B cell (primary cell): ENCODE results near the gene HOXD4. TPM values are rescaled to one million over a fixed set of nuclear protein-coding genes. Genes with fewer than 3 reads are reported as not detected.

Experiments
- ATAC-seq: fragments of 200-7000 bp; cut with Tn5 transposase; one replicate; pipeline ENCODE4 v1.10.0; 2021; ENCODE audit warnings: low read depth, mild to moderate bottlenecking, moderate number of reproducible peaks, moderate library complexity
- CTCF ChIA-PET: fragments of 350-600 bp; sonication (Branson Sonifier 250); formaldehyde crosslinking; loops from one replicate; lab custom pipeline; 2021; ENCODE audit warnings: antibody characterized with exemption, inconsistent platforms; lab: Charles Lee
- POLR2A ChIA-PET: fragments of 350-600 bp; sonication (Branson Sonifier 250); formaldehyde crosslinking; loops from one replicate; lab custom pipeline; 2021; ENCODE audit warnings: antibody characterized with exemption; lab: Charles Lee
- DNase-seq: peaks from one replicate; pipeline ENCODE4 v3.0.0; 2013
- H2AFZ ChIP-seq: 2 replicates; pipeline ENCODE4 v1.6.1; 2012; ENCODE audit warnings: mild to moderate bottlenecking, low read depth, low read length; ENCODE audit not compliant: insufficient read depth, poor library complexity, severe bottlenecking
- H3K27ac ChIP-seq, 2 donors: 1 replicate in 1 of 2; 2 replicates in 1 of 2; pipeline ENCODE4 v1.5.1; 2012 to 2013; ENCODE audit warnings: low read length in 2 of 2, mild to moderate bottlenecking in 2 of 2, moderate library complexity in 1 of 2
- H3K27me3 ChIP-seq, 4 experiments: fragments of 200-600 bp in 1 of 4; sonication (generic) in 1 of 4; replicated peaks in 1 of 4; 1 replicate in 2 of 4; 2 replicates in 2 of 4; pipeline versions ENCODE4 v1.6.1 to v1.7.0; 2013 to 2016; ENCODE audit warnings: low read length in 3 of 4, mild to moderate bottlenecking in 2 of 4, mixed read lengths in 1 of 4, moderate library complexity in 1 of 4; ENCODE audit not compliant: insufficient read depth in 4 of 4, control insufficient read depth in 3 of 4; ENCODE audit errors: control extremely low read depth in 1 of 4
- H3K36me3 ChIP-seq, 2 experiments: replicated peaks in 1 of 2; 1 replicate in 1 of 2; 2 replicates in 1 of 2; pipeline versions ENCODE4 v1.6.1 to v1.7.1; 2013; ENCODE audit warnings: low read length in 1 of 2; ENCODE audit not compliant: insufficient read depth in 2 of 2, control insufficient read depth in 1 of 2; ENCODE audit errors: control extremely low read depth in 1 of 2, extremely low read depth in 1 of 2
- H3K4me1 ChIP-seq, 2 donors: fragments of 200-600 bp in 1 of 2; sonication (generic) in 1 of 2; 1 replicate in 1 of 2; 2 replicates in 1 of 2; pipeline versions ENCODE4 v1.5.1 to v1.6.1; 2013 to 2017; ENCODE audit warnings: low read length in 2 of 2; ENCODE audit not compliant: control insufficient read depth in 2 of 2, insufficient read depth in 2 of 2
- H3K4me2 ChIP-seq: replicated peaks from 2 replicates; pipeline ENCODE3; 2012; ENCODE audit warnings: mild to moderate bottlenecking, low read depth, low read length; ENCODE audit not compliant: poor library complexity, severe bottlenecking
- H3K4me3 ChIP-seq, 5 experiments: fragments of 200-600 bp in 1 of 5; sonication (generic) in 1 of 5; 1 replicate in 3 of 5; 2 replicates in 2 of 5; pipeline versions ENCODE4 v1.5.1 to v1.7.0; 2011 to 2016; ENCODE audit warnings: low read length in 4 of 5, mild to moderate bottlenecking in 4 of 5, low read depth in 2 of 5, control low read depth in 1 of 5, moderate library complexity in 1 of 5; ENCODE audit not compliant: insufficient read depth in 1 of 5; ENCODE audit errors: control extremely low read depth in 1 of 5, extremely low read depth in 1 of 5
- H3K79me2 ChIP-seq: fragments of 200-600 bp; sonication (generic); one replicate; pipeline ENCODE4 v1.6.0; 2016; ENCODE audit warnings: low read length; ENCODE audit not compliant: control insufficient read depth, insufficient read depth
- H3K9ac ChIP-seq: fragments of 200-600 bp; sonication (generic); 2 replicates; pipeline ENCODE4 v1.6.1; 2017; ENCODE audit warnings: mild to moderate bottlenecking, low read length, moderate library complexity
- H3K9me3 ChIP-seq, 3 donors: one replicate each; pipeline versions ENCODE4 v1.6.1 to v1.7.1; 2013; ENCODE audit warnings: low read length in 2 of 3; ENCODE audit not compliant: control insufficient read depth in 2 of 3, insufficient read depth in 1 of 3; ENCODE audit errors: control extremely low read depth in 1 of 3
- H4K20me1 ChIP-seq: 2 replicates; pipeline ENCODE4 v1.6.0; 2012; ENCODE audit warnings: mild to moderate bottlenecking, low read length; ENCODE audit not compliant: insufficient read depth, control insufficient read depth, poor library complexity, severe bottlenecking
- H3K27ac Mint-ChIP-seq: one replicate; pipeline ENCODE4 v1.8.0; 2021; ENCODE audit warnings: mixed read lengths
- H3K27me3 Mint-ChIP-seq: one replicate; pipeline ENCODE4 v1.8.0; 2021; ENCODE audit warnings: mixed read lengths
- H3K4me1 Mint-ChIP-seq: one replicate; pipeline ENCODE4 v1.8.0; 2021; ENCODE audit warnings: mixed read lengths
- H3K4me3 Mint-ChIP-seq: one replicate; pipeline ENCODE4 v1.8.0; 2021; ENCODE audit warnings: mixed read lengths
- H3K9me3 Mint-ChIP-seq: one replicate; pipeline ENCODE4 v1.8.0; 2022; ENCODE audit warnings: mixed read lengths; ENCODE audit not compliant: insufficient read depth
- EZH2 ChIP-seq: IDR thresholded peaks from 2 replicates; pipeline ENCODE4 v1.6.1; 2012; ENCODE audit warnings: borderline replicate concordance, low read depth, mild to moderate bottlenecking, moderate library complexity, low read length; ENCODE audit not compliant: insufficient read depth, poor library complexity, severe bottlenecking
- WGBS: methylation state at CpG from one replicate; pipeline ENCODE4 v1.1.5; 2013; ENCODE audit warnings: missing lambda C conversion rate; ENCODE audit not compliant: insufficient coverage; 5-methylcytosine and 5-hydroxymethylcytosine counted together
- intact Hi-C: fragments of 100-400 bp; cut with micrococcal nuclease; formaldehyde crosslinking; loops from one replicate; pipeline ENCODE4 v1.10.0; 2022
- polyA plus RNA-seq: library from polyadenylated mRNA; depleted of rRNA; stranded (reverse); fragments of >200 nt; gene quantifications from 2 replicates; pipeline ENCODE4 v1.2.3, GENCODE V29; 2012
- total RNA-seq, 2 donors: library from RNA; stranded (reverse); fragments of 120-200 nt in 1 of 2; gene quantifications; 1 replicate in 1 of 2; 2 replicates in 1 of 2; pipeline versions ENCODE4 v1.2.3 to v1.2.4, GENCODE V29; 2013 to 2022
- TF ChIP-seq, protein P1 (sequence below): fragments of 200-600 bp; IDR thresholded peaks from one replicate; pipeline ENCODE4 v1.8.0; 2022; ENCODE audit warnings: antibody characterized with exemption, mild to moderate bottlenecking

HOXD4 gene
- total and polyA plus RNA-seq, 2 donors (not counting 1 experiment from before 2014, with no cell fraction given) = not detected

DNA sequence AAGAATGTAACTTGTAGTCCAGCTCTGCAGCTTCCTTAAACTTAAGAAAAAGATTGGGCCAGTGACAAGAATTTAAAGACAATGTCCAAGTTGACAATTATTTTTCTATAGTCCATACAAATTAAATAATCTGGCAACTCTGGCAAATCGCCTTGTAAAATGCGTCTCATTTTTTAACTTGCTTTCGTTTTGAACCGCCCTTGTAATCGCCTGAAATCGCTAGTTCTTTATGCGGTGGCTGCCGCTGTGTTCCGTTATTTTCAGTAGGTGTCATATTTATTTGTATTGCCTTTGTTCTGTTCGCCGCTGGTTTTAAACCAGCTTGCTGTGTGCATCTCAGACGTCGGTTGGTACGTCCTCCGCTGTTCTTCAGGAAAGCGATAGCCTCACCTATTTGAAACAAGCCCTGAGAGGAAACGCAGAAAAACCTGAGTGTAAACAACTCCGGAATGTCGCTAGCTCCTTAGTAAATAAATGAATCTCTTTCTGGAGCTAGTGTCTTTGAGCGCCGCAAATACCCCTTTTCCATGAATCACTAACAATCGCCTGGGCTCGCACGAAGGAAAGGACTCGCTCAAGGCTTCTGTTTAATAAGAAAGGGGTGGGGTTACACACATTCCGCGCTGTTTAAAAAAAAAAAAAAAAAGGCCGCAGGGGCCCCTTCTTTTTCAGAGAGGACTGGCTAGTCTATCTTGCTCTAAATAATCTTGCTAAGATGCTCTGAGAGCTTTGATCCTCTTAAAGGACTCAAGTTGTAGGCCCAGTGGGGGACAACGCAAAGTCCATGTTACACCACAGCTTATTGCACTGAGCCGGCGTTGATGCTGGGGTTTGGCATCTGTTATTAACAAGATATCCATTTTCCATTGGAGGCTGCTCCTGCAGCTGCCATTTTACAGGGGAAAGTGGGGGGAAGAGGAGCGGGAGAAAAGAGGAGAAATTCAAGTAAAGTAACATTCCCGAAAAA lies 18.9 kb upstream of the HOXD4 start:
- WGBS = 9% methylated on average over 18 of the region's 33 CpGs
- H3K4me3 ChIP-seq = peak overlapping the region in 4 of 5 experiments; percentile 2 to 54 (median 18)
- H3K4me2 ChIP-seq = peak overlapping the region; percentile 57
- no peaks in the 10 kb centered on the region for H3K79me2 ChIP-seq
- H4K20me1 ChIP-seq = no peaks in the 10 kb centered on the region
- no peak overlapping the region for H3K27ac Mint-ChIP-seq
- DNase-seq (peak; percentile 51), ATAC-seq (no peak)
- H3K4me1 ChIP-seq = peaks cover 33 to 52% of the 10 kb centered on the region in 2 donors
- peak overlapping the region; percentile 9 for H2AFZ ChIP-seq
- H3K9ac ChIP-seq = peak overlapping the region; percentile 35
- peaks cover 74% of the 10 kb centered on the region for H3K27me3 Mint-ChIP-seq
- TF ChIP-seq, protein P1, sequence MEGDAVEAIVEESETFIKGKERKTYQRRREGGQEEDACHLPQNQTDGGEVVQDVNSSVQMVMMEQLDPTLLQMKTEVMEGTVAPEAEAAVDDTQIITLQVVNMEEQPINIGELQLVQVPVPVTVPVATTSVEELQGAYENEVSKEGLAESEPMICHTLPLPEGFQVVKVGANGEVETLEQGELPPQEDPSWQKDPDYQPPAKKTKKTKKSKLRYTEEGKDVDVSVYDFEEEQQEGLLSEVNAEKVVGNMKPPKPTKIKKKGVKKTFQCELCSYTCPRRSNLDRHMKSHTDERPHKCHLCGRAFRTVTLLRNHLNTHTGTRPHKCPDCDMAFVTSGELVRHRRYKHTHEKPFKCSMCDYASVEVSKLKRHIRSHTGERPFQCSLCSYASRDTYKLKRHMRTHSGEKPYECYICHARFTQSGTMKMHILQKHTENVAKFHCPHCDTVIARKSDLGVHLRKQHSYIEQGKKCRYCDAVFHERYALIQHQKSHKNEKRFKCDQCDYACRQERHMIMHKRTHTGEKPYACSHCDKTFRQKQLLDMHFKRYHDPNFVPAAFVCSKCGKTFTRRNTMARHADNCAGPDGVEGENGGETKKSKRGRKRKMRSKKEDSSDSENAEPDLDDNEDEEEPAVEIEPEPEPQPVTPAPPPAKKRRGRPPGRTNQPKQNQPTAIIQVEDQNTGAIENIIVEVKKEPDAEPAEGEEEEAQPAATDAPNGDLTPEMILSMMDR = no peak
- peak; percentile 67 for TF ChIP-seq EZH2
- H3K9me3 ChIP-seq = peaks cover 0 to 25% (median 0%) of the 10 kb centered on the region in 3 donors
- H3K36me3 ChIP-seq = no peaks in the 10 kb centered on the region
- ChIA-PET CTCF (interaction anchor here (0.7 to 3.3 kb wide), 9 partner anchors 8 to 519 kb away, joined by 3 to 15 read pairs (median 6); partner anchors contain the start of gene HOXD12), POLR2A (no interaction called here)
- H3K9me3 Mint-ChIP-seq = no peaks in the 10 kb centered on the region
- intact Hi-C loops = loop anchor here (5.0 kb wide), 1 partner anchor 55 kb away; no protein-coding TSS in a partner anchor
- no peak overlapping the region for H3K27ac ChIP-seq
- peaks cover 0 to 86% (median 76%) of the 10 kb centered on the region in 4 experiments for H3K27me3 ChIP-seq
- H3K4me1 Mint-ChIP-seq = peaks cover 36% of the 10 kb centered on the region
- H3K4me3 Mint-ChIP-seq = peak overlapping the region; percentile 84

DNA sequence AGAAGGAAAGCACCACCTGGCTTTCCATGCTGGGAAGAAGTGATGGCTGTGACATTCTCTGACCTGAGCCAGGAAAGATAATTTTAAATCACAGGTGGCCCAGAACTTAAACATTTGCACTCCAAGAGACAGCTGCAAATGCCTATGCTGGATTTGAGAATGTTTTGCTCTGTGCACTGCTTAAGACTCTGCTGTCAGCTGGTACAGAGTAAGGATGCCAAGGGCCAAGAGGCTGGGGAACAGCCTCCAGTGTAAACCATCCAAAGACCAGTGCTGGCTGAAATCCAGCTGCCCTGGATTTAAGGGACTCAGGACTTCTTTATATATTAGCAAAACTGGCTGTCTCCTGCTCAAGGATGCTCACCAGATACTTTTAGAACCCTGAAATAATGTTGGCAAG lies 18.0 kb upstream of the HOXD4 start:
- no peak overlapping the region for H3K4me2 ChIP-seq
- H3K36me3 ChIP-seq = no peaks in the 10 kb centered on the region
- ATAC-seq (no peak), DNase-seq (no peak)
- H2AFZ ChIP-seq = no peak overlapping the region
- no peak overlapping the region for H3K27ac ChIP-seq
- intact Hi-C loops = loop anchor here (5.0 kb wide), 1 partner anchor 56 kb away; no protein-coding TSS in a partner anchor
- no peaks in the 10 kb centered on the region for H3K9me3 Mint-ChIP-seq
- peaks cover 30 to 51% of the 10 kb centered on the region in 2 donors for H3K4me1 ChIP-seq
- ChIA-PET POLR2A (no interaction called here), CTCF (interaction anchor here (0.7 to 3.3 kb wide), 4 partner anchors 13 to 421 kb away, joined by 5 to 15 read pairs (median 10); partner anchors contain the start of gene HOXD12)
- peaks cover 74% of the 10 kb centered on the region for H3K27me3 Mint-ChIP-seq
- peaks cover 0 to 21% (median 0%) of the 10 kb centered on the region in 3 donors for H3K9me3 ChIP-seq
- no peak for TF ChIP-seq EZH2
- no peaks in the 10 kb centered on the region for H4K20me1 ChIP-seq
- H3K79me2 ChIP-seq = no peaks in the 10 kb centered on the region
- peaks cover 30% of the 10 kb centered on the region for H3K4me1 Mint-ChIP-seq
- H3K9ac ChIP-seq = no peak overlapping the region
- H3K27ac Mint-ChIP-seq = no peak overlapping the region
- H3K27me3 ChIP-seq = peaks cover 0 to 84% (median 79%) of the 10 kb centered on the region in 4 experiments
- peak overlapping the region; percentile 2 for H3K4me3 Mint-ChIP-seq
- H3K4me3 ChIP-seq = no peak overlapping the region
